SU-DHL-6 (cell line): ENCODE results near the gene UTP20.

Experiments
- H2AFZ ChIP-seq: fragments of 200-600 bp; sonication (generic); 2 replicates; pipeline ENCODE4 v1.6.1; 2014; ENCODE audit warnings: low read depth, mild to moderate bottlenecking, moderate library complexity, mixed read lengths, antibody characterized with exemption, low read length; ENCODE audit not compliant: severe bottlenecking
- H3F3A ChIP-seq: fragments of 200-600 bp; shearing (Covaris generic); 2 replicates; pipeline ENCODE4 v1.6.0; 2016; ENCODE audit warnings: antibody characterized with exemption, mild to moderate bottlenecking; ENCODE audit not compliant: insufficient read depth
- H3K27ac ChIP-seq: fragments of 200-600 bp; sonication (generic); 2 replicates; pipeline ENCODE4 v1.5.1; 2016; ENCODE audit warnings: low read depth, mild to moderate bottlenecking, low read length, moderate library complexity, mixed read lengths
- H3K27me3 ChIP-seq: fragments of 200-600 bp; sonication (generic), shearing (Covaris generic); 2 replicates; pipeline ENCODE4 v1.6.0; 2014; ENCODE audit warnings: mild to moderate bottlenecking, low read length
- H3K36me3 ChIP-seq: fragments of 200-600 bp; sonication (generic); 2 replicates; pipeline ENCODE4 v1.6.1; 2014; ENCODE audit warnings: mild to moderate bottlenecking, low read length, mixed read lengths
- H3K4me2 ChIP-seq: fragments of 300-600, 200-600 bp; shearing (Covaris generic), sonication (generic); 2 replicates; pipeline ENCODE4 v1.6.0; 2014; ENCODE audit warnings: low read length, low read depth, mild to moderate bottlenecking; ENCODE audit not compliant: poor library complexity, severe bottlenecking
- H3K4me3 ChIP-seq: fragments of 200-600 bp; sonication (generic); 2 replicates; pipeline ENCODE4 v1.5.1; 2014; ENCODE audit warnings: antibody characterized with exemption, low read length, mild to moderate bottlenecking, mixed read lengths; ENCODE audit not compliant: insufficient read depth, poor library complexity, severe bottlenecking
- H3K79me2 ChIP-seq: fragments of 200-600 bp; sonication (generic); 2 replicates; pipeline ENCODE4 v1.6.1; 2014; ENCODE audit warnings: mild to moderate bottlenecking, low read length, moderate library complexity; ENCODE audit not compliant: insufficient read depth
- H3K9ac ChIP-seq: fragments of 200-600 bp; sonication (generic); 2 replicates; pipeline ENCODE4 v1.7.0; 2014; ENCODE audit warnings: mild to moderate bottlenecking, low read length
- H3K9me2 ChIP-seq: fragments of 200-600 bp; sonication (generic); replicated peaks from 2 replicates; pipeline ENCODE4 v1.6.1; 2014; ENCODE audit warnings: low read length; ENCODE audit not compliant: insufficient read depth
- H3K9me3 ChIP-seq: fragments of 200-600 bp; sonication (generic); 2 replicates; pipeline ENCODE4 v1.6.1; 2014; ENCODE audit warnings: low read length, mixed read lengths; ENCODE audit not compliant: insufficient read depth
- H4K20me1 ChIP-seq: fragments of 200-600 bp; sonication (generic); 2 replicates; pipeline ENCODE4 v1.6.1; 2014; ENCODE audit warnings: low read depth, mild to moderate bottlenecking, antibody characterized with exemption, low read length, moderate library complexity, mixed read lengths
- EZH2phosphoT487 ChIP-seq: fragments of 200-600 bp; sonication (generic), shearing (Covaris generic); conservative IDR thresholded peaks from 2 replicates; pipeline ENCODE4 v1.6.1; 2018; ENCODE audit warnings: mild to moderate bottlenecking, antibody characterized with exemption, low read length, moderate library complexity, mixed read lengths
- TF ChIP-seq, protein P1 (sequence below): fragments of 200-600 bp; sonication (generic); IDR thresholded peaks from one replicate; pipeline ENCODE4 v1.5.1; 2017; ENCODE audit warnings: antibody characterized with exemption, mild to moderate bottlenecking, low read length, moderate library complexity; ENCODE audit not compliant: insufficient read depth, poor library complexity, severe bottlenecking

UTP20 gene

DNA sequence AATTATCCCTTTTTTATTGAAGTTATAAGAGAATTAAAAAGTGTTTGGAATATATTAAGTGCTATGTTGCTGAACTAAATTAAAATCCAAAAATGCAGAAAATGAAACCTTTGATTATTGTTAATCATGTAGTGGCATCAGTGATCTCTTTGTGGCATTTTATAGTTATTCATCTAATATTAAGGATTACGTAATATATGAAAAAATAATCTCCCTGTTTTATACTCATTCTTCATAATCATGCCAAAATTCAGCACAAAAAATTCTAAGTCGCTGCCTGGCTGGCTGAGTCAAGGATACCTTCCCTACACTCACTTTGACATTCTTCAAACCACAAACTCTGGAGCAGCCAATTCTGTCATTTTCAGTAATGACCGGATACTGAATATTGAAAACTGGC is 64.0 kb downstream of the UTP20 start:
- no peaks in the 10 kb centered on the region for H3K27me3 ChIP-seq
- TF ChIP-seq, protein P1, sequence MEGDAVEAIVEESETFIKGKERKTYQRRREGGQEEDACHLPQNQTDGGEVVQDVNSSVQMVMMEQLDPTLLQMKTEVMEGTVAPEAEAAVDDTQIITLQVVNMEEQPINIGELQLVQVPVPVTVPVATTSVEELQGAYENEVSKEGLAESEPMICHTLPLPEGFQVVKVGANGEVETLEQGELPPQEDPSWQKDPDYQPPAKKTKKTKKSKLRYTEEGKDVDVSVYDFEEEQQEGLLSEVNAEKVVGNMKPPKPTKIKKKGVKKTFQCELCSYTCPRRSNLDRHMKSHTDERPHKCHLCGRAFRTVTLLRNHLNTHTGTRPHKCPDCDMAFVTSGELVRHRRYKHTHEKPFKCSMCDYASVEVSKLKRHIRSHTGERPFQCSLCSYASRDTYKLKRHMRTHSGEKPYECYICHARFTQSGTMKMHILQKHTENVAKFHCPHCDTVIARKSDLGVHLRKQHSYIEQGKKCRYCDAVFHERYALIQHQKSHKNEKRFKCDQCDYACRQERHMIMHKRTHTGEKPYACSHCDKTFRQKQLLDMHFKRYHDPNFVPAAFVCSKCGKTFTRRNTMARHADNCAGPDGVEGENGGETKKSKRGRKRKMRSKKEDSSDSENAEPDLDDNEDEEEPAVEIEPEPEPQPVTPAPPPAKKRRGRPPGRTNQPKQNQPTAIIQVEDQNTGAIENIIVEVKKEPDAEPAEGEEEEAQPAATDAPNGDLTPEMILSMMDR = no peak
- TF ChIP-seq EZH2phosphoT487 = no peak
- H2AFZ ChIP-seq = no peak overlapping the region
- no peak overlapping the region for H3K27ac ChIP-seq
- H3K9me2 ChIP-seq = no peaks in the 10 kb centered on the region
- H3K36me3 ChIP-seq = peaks cover 48% of the 10 kb centered on the region
- no peaks in the 10 kb centered on the region for H3K79me2 ChIP-seq
- H3K9me3 ChIP-seq = no peaks in the 10 kb centered on the region
- H3K4me2 ChIP-seq = no peak overlapping the region
- no peaks in the 10 kb centered on the region for H4K20me1 ChIP-seq
- no peak overlapping the region for H3K4me3 ChIP-seq
- H3F3A ChIP-seq = no peaks in the 10 kb centered on the region
- H3K9ac ChIP-seq = no peak overlapping the region

DNA sequence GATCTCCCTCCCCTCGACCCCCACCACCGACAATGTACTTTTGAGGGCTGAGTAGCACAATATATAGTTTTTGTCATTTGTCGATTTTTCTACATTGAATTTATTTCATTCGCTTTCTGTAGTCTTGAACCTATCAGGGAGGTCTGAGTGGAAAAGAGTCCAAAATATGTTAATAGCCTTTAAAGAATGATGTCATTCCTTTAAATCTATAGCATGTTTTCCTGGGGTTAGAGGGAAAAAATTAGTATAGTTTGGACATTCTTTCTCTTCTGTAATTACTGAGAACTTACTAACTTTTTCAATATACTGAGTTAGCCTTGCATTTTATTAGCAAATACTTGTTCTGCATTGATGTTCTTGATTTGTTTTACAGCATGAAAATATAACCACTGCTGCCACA is 71.8 kb downstream of the UTP20 start:
- TF ChIP-seq, protein P1 = no peak
- TF ChIP-seq EZH2phosphoT487 = no peak

DNA sequence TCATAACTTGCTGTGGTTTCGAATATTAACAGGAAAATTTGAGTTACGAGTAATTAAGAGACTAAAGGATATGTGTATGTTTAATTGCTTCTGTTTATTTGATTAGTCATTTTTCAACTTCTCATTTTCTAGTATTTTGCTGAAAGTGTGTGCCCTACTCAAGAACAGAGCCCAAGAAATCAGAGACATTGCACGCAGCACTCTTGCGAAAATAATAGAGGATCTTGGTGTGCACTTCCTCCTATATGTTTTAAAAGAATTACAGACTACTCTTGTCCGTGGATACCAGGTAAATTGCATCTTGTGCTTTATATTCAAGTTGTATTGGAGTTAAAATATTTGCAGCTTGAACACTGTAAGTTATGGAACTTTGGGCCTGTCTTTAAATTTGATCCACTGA is 76.9 kb downstream of the UTP20 start:
- H2AFZ ChIP-seq = no peak overlapping the region
- no peak overlapping the region for H3K4me2 ChIP-seq
- no peak overlapping the region for H3K9ac ChIP-seq
- H3K36me3 ChIP-seq = peaks cover 19% of the 10 kb centered on the region; the same call in 1 of the 2 replicates
- H3K27ac ChIP-seq = no peak overlapping the region
- no peaks in the 10 kb centered on the region for H3F3A ChIP-seq
- no peaks in the 10 kb centered on the region for H3K79me2 ChIP-seq
- H3K4me3 ChIP-seq = no peak overlapping the region
- TF ChIP-seq, protein P1 = no peak
- no peak for TF ChIP-seq EZH2phosphoT487
- H3K27me3 ChIP-seq = no peaks in the 10 kb centered on the region
- H3K9me2 ChIP-seq = no peaks in the 10 kb centered on the region
- H4K20me1 ChIP-seq = no peaks in the 10 kb centered on the region
- H3K9me3 ChIP-seq = no peaks in the 10 kb centered on the region

More for the DNA sequence above, 71.8 kb downstream of the UTP20 start:
- Histone ChIP-seq H4K20me1 (no peaks in the 10 kb centered on the region), H3K79me2 (no peaks in the 10 kb centered on the region), H2AFZ (no peak overlapping the region), H3K9me3 (no peaks in the 10 kb centered on the region), H3K9me2 (no peaks in the 10 kb centered on the region), H3K27ac (no peak overlapping the region), H3F3A (no peaks in the 10 kb centered on the region), H3K9ac (no peak overlapping the region), H3K4me3 (no peak overlapping the region), H3K36me3 (peaks cover 35% of the 10 kb centered on the region), H3K27me3 (no peaks in the 10 kb centered on the region), H3K4me2 (no peak overlapping the region)
